Measurements from ENCODE around the gene ARID4A.

GRCh38 chr14:58376791-58377190 is 78.4 kb downstream of the ARID4A start:
- TF ChIP-seq MAX (CRISPR knock-in tag; IDR thresholded peaks at IDR 0.05) (no peak), CTCF (IDR thresholded peaks at IDR 0.05) (no peak), CBFB (CRISPR knock-in tag; IDR thresholded peaks at IDR 0.05; ENCODE audit: low read depth) (no peak), SMAD4 (CRISPR knock-in tag; IDR thresholded peaks at IDR 0.05) (no peak), CDX4 (CRISPR knock-in tag; IDR thresholded peaks at IDR 0.05; ENCODE audit: borderline replicate concordance) (no peak), USF2 (CRISPR knock-in tag; IDR thresholded peaks at IDR 0.05) (no peak), PREB (CRISPR knock-in tag; IDR thresholded peaks at IDR 0.05; ENCODE audit: borderline replicate concordance) (no peak), ZBTB43 (CRISPR knock-in tag; IDR thresholded peaks at IDR 0.05) (no peak)
